Gastroesophageal sphincter (tissue), 3 donors: ENCODE results near the gene LOXL4.

Experiments
- CTCF ChIP-seq, 4 experiments: fragments of 200-600 bp in 2 of 4; fragments of 450-650 bp in 2 of 4; sonication (generic) in 1 of 4; IDR thresholded peaks; one replicate each; pipeline ENCODE4 v1.5.1; 2017 to 2019; ENCODE audit warnings: antibody characterized with exemption in 4 of 4, mild to moderate bottlenecking in 2 of 4, moderate library complexity in 2 of 4
- POLR2A ChIP-seq, 2 donors: fragments of 450-650 bp; IDR thresholded peaks; one replicate each; pipeline ENCODE4 v1.6.1; 2017; ENCODE audit warnings: antibody characterized with exemption in 2 of 2, mild to moderate bottlenecking in 2 of 2, moderate library complexity in 1 of 2

GRCh38 chr10:98262571-98262970, 5.4 kb downstream of the LOXL4 start:
- TF ChIP-seq CTCF (IDR thresholded peaks at IDR 0.05) (peak in 3 of 4 experiments; percentile 35 to 68 (median 53)), POLR2A (IDR thresholded peaks at IDR 0.05) (no peak)
